ENCODE results near the gene MGLL. TPM values are rescaled to one million over a fixed set of nuclear protein-coding genes. Genes with fewer than 3 reads are reported as not detected.

MGLL gene
- total and polyA plus RNA-seq, 5 experiments from 2014 or later, result 0.34 to 0.77 (median 0.62) TPM; not detected in 2

GRCh38 chr3:127851899-127852298 lies 29.6 kb upstream of the MGLL start:
- Mint-ChIP-seq H3K4me3 (no peak overlapping the region), H3K36me3 (no peaks in the 10 kb centered on the region), H3K4me1 (peaks cover 2 to 4% (median 3%) of the 10 kb centered on the region in 4 donors), H3K27me3 (peaks cover 0 to 5% (median 0%) of the 10 kb centered on the region in 5 donors), H3K9me3 (no peaks in the 10 kb centered on the region), H3K27ac (peak overlapping the region in 1 of 10 donors; percentile 53)
- POLR2A ChIA-PET, result no interaction called here
- DNase-seq (no peak), ATAC-seq (no peak)

DNA sequence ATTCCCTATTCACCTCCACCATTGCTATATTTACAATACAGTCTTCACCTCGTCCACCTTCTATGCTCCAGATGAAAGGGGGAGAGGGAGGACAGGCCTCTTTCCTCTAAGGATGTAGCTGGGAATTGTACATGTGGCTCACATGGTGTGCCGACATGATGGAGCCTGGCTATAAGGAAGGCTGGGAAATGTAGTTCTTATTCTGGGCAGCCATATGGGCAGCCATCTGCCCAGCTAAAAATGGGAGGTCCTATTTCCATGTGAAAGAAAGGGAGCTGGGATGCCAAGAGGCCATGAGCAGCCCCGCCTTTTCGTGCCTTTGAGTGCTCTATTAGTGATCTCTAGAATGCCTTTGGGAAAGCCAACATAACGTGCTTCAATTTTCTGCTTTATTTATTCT lies 27.1 kb upstream of the MGLL start:
- Mint-ChIP-seq H3K9me3 (no peaks in the 10 kb centered on the region), H3K27ac (no peak overlapping the region), H3K36me3 (no peaks in the 10 kb centered on the region), H3K27me3 (peaks cover 0 to 7% (median 0%) of the 10 kb centered on the region in 5 donors), H3K4me1 (peaks cover 0 to 2% (median 0%) of the 10 kb centered on the region in 4 donors), H3K4me3 (no peak overlapping the region)
- no peak for ATAC-seq
- POLR2A ChIA-PET, result no interaction called here
- DNase-seq, result no peak

DNA sequence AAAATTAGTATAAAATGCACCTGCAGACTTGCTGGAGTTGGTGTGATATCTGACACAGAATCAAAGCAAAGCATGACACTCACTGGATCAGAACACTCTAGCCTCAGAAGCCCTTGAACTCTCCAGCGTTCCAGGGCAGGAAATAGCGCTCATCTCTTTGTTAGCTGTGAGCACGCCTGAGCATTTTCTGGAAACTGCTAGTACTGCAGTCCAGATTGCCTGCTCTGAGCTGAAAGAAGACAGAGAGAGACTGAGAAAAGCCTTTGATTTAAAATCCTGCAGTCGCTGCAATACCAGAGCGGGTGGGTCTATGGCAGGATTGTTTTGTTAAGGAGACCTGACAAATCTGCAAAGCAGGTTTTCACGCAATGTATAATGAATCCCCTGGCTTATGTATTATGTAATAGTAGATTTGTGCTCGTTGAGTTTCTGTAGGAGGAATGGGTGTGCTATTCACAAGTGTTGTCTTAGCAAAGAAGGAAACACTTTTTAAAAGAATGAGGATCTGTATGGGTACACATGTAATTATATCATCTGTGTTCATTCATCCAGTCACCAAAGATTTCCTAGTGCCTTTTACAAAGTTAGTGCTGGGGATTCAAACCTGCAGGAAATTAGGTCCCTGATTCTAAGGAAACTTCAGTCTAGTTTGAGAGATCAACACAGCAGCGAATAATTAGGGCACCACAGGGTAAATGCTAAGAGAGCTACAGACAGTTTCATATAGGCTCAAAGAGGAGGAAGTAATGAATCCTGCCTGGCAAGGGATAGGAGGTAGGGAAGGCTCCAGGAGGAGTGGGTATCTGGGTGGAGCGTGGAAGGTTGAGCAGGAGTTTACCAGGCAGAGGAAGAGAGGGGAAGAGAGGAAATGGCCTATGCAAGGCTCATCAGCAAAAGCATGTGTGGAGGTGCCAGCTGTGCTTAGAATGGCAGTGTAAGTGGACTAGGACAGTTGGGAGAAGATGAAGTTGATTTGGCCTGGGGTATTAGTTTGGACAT lies 26.1 kb upstream of the MGLL start:
- Mint-ChIP-seq H3K27ac (peak overlapping the region in 1 of 10 donors; percentile 17), H3K4me1 (peaks cover 0 to 2% (median 0%) of the 10 kb centered on the region in 4 donors), H3K9me3 (no peaks in the 10 kb centered on the region), H3K36me3 (no peaks in the 10 kb centered on the region), H3K4me3 (no peak overlapping the region), H3K27me3 (peaks cover 0 to 7% (median 0%) of the 10 kb centered on the region in 5 donors)
- DNase-seq, result no peak
- no peak for ATAC-seq
- POLR2A ChIA-PET, result no interaction called here

DNA sequence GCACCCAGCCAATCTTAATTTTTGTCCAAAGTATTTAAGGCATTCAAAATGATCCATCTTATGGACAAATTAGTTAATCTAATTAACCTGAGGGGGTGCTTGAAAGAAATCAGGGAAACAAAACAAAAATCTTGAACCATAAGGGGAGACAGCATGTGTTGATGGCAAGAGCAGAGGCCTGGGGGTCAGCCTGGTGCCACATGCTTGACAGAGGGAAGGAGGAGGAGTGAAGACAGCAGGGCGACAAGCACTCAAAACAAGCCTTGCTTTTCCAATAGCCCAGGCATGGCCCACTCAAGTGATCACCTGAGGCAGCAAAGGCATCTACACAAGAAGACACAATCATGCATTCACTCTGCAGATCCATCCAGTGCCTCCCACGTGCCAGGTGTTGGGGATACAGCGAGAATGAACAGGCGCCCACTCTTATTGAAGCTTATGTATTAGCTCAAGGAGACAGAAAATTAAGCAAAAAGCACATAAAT lies 25.0 kb upstream of the MGLL start:
- peaks cover 0 to 7% (median 0%) of the 10 kb centered on the region in 5 donors for H3K27me3 Mint-ChIP-seq
- no peaks in the 10 kb centered on the region for H3K36me3 Mint-ChIP-seq
- ATAC-seq, result no peak
- peaks cover 0 to 2% (median 0%) of the 10 kb centered on the region in 4 donors for H3K4me1 Mint-ChIP-seq
- no peak overlapping the region for H3K4me3 Mint-ChIP-seq
- POLR2A ChIA-PET, result no interaction called here
- peak overlapping the region in 1 of 10 donors; percentile 47 for H3K27ac Mint-ChIP-seq
- no peaks in the 10 kb centered on the region for H3K9me3 Mint-ChIP-seq
- no peak for DNase-seq

GRCh38 chr3:127846576-127846975 lies 24.3 kb upstream of the MGLL start:
- ATAC-seq (no peak), DNase-seq (no peak)
- peaks cover 0 to 2% (median 0%) of the 10 kb centered on the region in 4 donors for H3K4me1 Mint-ChIP-seq
- no peaks in the 10 kb centered on the region for H3K36me3 Mint-ChIP-seq
- POLR2A ChIA-PET, result no interaction called here
- no peak overlapping the region for H3K4me3 Mint-ChIP-seq
- no peaks in the 10 kb centered on the region for H3K9me3 Mint-ChIP-seq
- H3K27ac Mint-ChIP-seq, result no peak overlapping the region
- H3K27me3 Mint-ChIP-seq, result peaks cover 0 to 7% (median 0%) of the 10 kb centered on the region in 5 donors

GRCh38 chr3:127844326-127844942 lies 22.1 kb upstream of the MGLL start:
- no peaks in the 10 kb centered on the region for H3K36me3 Mint-ChIP-seq
- POLR2A ChIA-PET, result interaction anchor here (0.7 kb wide), 1 partner anchor 79 kb away, joined by 3 read pairs; no protein-coding TSS in a partner anchor
- DNase-seq, result no peak

DNA sequence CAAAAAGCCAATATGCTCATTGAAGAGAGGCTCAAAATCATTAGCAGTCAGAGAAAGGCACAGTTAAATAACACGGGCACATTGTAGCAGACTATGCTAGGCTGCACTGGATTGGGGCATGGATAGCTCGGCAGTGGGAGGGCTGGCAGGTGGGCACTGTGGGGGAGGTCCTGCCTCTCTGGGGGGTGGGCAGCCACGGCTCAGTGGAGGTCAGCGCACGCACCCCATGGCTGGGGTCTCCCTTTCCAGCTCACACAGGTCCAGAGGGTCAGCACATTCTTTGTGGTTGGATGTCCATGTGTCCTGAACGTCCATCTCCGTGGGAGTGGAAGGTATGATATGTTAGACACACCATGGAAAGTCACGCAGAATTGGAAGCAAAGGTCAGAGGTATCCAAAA lies 18.4 kb upstream of the MGLL start:
- peaks cover 0 to 24% (median 10%) of the 10 kb centered on the region in 5 donors for H3K27me3 Mint-ChIP-seq
- POLR2A ChIA-PET, result no interaction called here
- peak overlapping the region in 1 of 10 donors; percentile 11 for H3K27ac Mint-ChIP-seq
- H3K4me3 Mint-ChIP-seq, result no peak overlapping the region
- H3K36me3 Mint-ChIP-seq, result no peaks in the 10 kb centered on the region
- DNase-seq (no peak), ATAC-seq (no peak)
- H3K9me3 Mint-ChIP-seq, result peaks cover 0 to 8% (median 0%) of the 10 kb centered on the region in 9 donors
- no peaks in the 10 kb centered on the region for H3K4me1 Mint-ChIP-seq

More at GRCh38 chr3:127844326-127844942, 22.1 kb upstream of the MGLL start:
- no peak overlapping the region for H3K27ac Mint-ChIP-seq
- peaks cover 0 to under 1% (median 0%) of the 10 kb centered on the region in 9 donors for H3K9me3 Mint-ChIP-seq
- peaks cover 0 to 2% (median 0%) of the 10 kb centered on the region in 4 donors for H3K4me1 Mint-ChIP-seq
- peaks cover 0 to 7% (median under 1%) of the 10 kb centered on the region in 5 donors for H3K27me3 Mint-ChIP-seq
- ATAC-seq, result no peak
- no peak overlapping the region for H3K4me3 Mint-ChIP-seq

- Mint-ChIP-seq H3K4me3 (no peak overlapping the region), H3K9me3 (peaks cover 0 to 8% (median 0%) of the 10 kb centered on the region in 9 donors), H3K27ac (no peak overlapping the region), H3K27me3 (peaks cover 0 to 24% (median 8%) of the 10 kb centered on the region in 5 donors), H3K36me3 (peaks cover 0 to 3% (median 0%) of the 10 kb centered on the region in 3 donors), H3K4me1 (no peaks in the 10 kb centered on the region)
- DNase-seq (no peak), ATAC-seq (no peak)
- POLR2A ChIA-PET, result no interaction called here
These were observed 16.8 kb upstream of the MGLL start for GRCh38 chr3:127839099-127839498.

DNA sequence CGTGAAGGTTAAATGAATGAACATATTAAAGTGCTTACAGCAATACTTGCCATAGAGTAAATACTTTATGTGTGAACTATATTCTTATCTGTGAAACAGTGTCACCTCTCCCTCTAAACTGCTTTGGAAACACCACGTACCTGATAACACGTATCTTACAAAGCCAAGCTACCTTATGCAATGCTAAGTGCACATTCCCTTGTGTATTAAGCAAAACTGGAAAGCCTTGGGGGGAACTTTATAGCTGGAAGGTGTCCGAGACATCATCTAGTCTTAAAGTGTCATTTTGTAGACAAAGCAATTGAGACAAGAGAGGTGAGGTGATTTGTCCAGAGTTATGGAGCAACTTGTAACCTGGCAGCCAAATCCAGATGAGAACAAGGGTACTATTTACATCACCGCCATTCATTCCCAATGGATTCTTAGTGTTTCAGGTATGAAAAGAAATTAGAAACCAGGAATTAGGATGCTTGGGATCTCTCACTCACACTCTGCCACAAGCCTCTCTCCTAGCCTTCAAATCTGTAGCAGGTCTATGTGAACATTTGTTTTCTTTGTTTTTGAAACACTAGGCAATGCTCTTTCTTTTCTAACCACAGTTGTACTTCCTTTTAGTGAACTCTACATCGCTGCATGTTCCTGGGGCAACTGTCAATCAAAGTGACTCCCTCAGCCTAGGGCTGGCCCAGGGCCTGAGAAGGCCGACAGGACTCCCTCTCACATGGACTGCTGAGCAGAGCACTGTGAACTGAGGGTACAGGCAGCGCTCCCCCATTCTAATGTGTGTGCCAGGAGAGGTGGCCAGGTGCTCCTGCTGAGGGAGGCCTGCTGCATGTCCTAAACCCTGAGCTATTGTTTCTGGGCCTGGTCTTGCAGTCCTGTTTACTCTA lies 13.9 kb upstream of the MGLL start:
- DNase-seq, result no peak
- POLR2A ChIA-PET, result no interaction called here
- H3K4me1 Mint-ChIP-seq, result no peaks in the 10 kb centered on the region
- no peak for ATAC-seq
- no peak overlapping the region for H3K4me3 Mint-ChIP-seq
- H3K36me3 Mint-ChIP-seq, result peaks cover 0 to 13% (median 3%) of the 10 kb centered on the region in 3 donors
- H3K27ac Mint-ChIP-seq, result no peak overlapping the region
- peaks cover 7 to 41% (median 12%) of the 10 kb centered on the region in 5 donors for H3K27me3 Mint-ChIP-seq
- H3K9me3 Mint-ChIP-seq, result peaks cover 0 to 9% (median 0%) of the 10 kb centered on the region in 9 donors

GRCh38 chr3:127834771-127835170 lies 12.5 kb upstream of the MGLL start:
- Mint-ChIP-seq H3K4me1 (no peaks in the 10 kb centered on the region), H3K36me3 (peaks cover 0 to 22% (median 6%) of the 10 kb centered on the region in 3 donors), H3K27me3 (peaks cover 9 to 42% (median 15%) of the 10 kb centered on the region in 5 donors), H3K9me3 (peaks cover 3 to 23% (median 12%) of the 10 kb centered on the region in 9 donors), H3K4me3 (no peak overlapping the region), H3K27ac (no peak overlapping the region)
- ATAC-seq (no peak), DNase-seq (no peak)
- POLR2A ChIA-PET, result no interaction called here

DNA sequence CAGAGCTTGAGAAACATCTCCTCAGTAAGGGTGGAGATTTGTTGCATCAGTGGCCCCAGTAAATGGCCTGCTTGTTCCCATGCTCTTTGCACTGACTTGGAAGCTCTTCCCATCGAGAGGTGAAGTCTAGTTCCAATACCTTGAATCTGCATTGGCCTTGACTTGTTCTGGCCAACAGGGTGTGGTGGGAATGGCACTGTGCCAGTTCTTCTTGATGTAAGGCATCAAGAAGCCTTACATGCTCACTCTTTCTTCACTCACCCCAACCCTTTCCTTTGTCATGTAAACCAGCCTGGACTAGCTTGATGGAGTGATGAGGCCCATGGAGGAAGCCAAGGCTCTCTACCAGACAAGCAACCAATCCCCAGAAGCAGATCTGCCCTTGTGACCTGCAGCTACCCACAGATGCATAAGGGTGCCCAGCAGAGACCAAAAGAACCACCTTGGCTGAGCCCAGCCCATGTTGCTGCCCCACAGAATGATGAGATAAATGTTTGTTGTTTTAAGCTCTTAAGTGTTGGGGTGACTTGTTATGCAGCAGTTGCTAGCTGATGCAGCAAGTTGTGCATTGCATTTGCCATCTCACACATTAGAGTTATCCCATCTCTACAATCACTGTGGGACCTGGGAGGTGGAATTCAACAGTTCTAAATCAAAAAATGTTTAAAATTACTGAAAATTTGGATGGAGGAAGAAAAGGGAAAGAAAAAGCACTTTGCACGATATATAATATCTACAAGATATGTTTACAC lies 11.1 kb upstream of the MGLL start:
- DNase-seq (no peak), ATAC-seq (no peak)
- Mint-ChIP-seq H3K36me3 (peaks cover 0 to 32% (median 9%) of the 10 kb centered on the region in 3 donors), H3K4me3 (no peak overlapping the region), H3K27ac (peak overlapping the region in 1 of 10 donors; percentile 66), H3K4me1 (no peaks in the 10 kb centered on the region), H3K27me3 (peaks cover 8 to 32% (median 9%) of the 10 kb centered on the region in 5 donors), H3K9me3 (peaks cover 7 to 31% (median 23%) of the 10 kb centered on the region in 9 donors)
- POLR2A ChIA-PET, result no interaction called here
